Body of pancreas (tissue), 4 donors: Measurements from ENCODE around the gene ADCY10.

Experiments
- POLR2A ChIP-seq, 3 donors: fragments of 450-650 bp; IDR thresholded peaks; one replicate each; pipeline ENCODE4 v1.6.1; 2016; ENCODE audit warnings: antibody characterized with exemption in 3 of 3, mild to moderate bottlenecking in 2 of 3
- TF ChIP-seq, protein P1 (sequence below), 7 experiments: fragments of 450-650 bp in 4 of 7; fragments of 200-600 bp in 3 of 7; sonication (generic) in 3 of 7; IDR thresholded peaks; one replicate each; pipeline ENCODE4 v1.5.1; 2016 to 2019; ENCODE audit warnings: antibody characterized with exemption in 7 of 7

DNA sequence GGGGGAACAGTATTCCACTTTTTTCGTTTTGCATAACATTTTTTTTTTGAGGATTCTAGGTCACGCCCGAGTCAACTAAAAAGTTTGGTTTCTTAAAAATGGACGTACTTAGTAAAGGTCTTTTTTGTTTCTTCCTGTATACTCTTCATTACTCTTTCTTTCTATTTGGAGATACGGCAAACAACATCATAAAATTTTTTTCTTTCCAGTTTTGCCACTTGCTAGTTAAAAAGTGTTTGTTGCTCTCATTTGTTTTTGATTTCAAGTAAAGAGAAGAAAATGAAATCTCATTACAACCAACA is 23.7 kb upstream of the ADCY10 start:
- TF ChIP-seq, protein P1, sequence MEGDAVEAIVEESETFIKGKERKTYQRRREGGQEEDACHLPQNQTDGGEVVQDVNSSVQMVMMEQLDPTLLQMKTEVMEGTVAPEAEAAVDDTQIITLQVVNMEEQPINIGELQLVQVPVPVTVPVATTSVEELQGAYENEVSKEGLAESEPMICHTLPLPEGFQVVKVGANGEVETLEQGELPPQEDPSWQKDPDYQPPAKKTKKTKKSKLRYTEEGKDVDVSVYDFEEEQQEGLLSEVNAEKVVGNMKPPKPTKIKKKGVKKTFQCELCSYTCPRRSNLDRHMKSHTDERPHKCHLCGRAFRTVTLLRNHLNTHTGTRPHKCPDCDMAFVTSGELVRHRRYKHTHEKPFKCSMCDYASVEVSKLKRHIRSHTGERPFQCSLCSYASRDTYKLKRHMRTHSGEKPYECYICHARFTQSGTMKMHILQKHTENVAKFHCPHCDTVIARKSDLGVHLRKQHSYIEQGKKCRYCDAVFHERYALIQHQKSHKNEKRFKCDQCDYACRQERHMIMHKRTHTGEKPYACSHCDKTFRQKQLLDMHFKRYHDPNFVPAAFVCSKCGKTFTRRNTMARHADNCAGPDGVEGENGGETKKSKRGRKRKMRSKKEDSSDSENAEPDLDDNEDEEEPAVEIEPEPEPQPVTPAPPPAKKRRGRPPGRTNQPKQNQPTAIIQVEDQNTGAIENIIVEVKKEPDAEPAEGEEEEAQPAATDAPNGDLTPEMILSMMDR (IDR thresholded peaks at IDR 0.05): no peak
- no peak for TF ChIP-seq POLR2A (IDR thresholded peaks at IDR 0.05)
